Measurements from ENCODE around the gene SLC19A2.
A peak's percentile ranks its signal among the peaks of the same experiment; 100 is the strongest.
"Not testable (repeated sequence)": the region's sequence is repeated elsewhere in the genome, so short reads cannot be mapped to it uniquely, and the experiment has no call there.

SLC19A2 gene

GRCh38 chr1:169485431-169486280 is at the start of gene SLC19A2:
Gene SLC19A2, minus strand, starts transcription at chr1:169485944. Its CDS starts 178 bp downstream, at chr1:169485766.
- peak; percentile 82 to 87 for DNase-seq (ENCODE audit: low spot score in 2 of 2)
- no peaks in the 10 kb centered on the region for H3K9me3 Mint-ChIP-seq
- peak; percentile 95 for ATAC-seq (ENCODE audit: low read depth)
- no peaks in the 10 kb centered on the region for H3K27me3 Mint-ChIP-seq
- H3K36me3 Mint-ChIP-seq = no peaks in the 10 kb centered on the region
- peaks cover 29% of the 10 kb centered on the region for H3K4me1 Mint-ChIP-seq
- peak within 1 kb of the TSS; percentile 90 for H3K27ac Mint-ChIP-seq
- H3K4me3 Mint-ChIP-seq = peak within 1 kb of the TSS; percentile 91

- Mint-ChIP-seq H3K27me3 (peaks cover 4% of the 10 kb centered on the region), H3K4me3 (no peak overlapping the region), H3K4me1 (peaks cover 6% of the 10 kb centered on the region), H3K27ac (no peak overlapping the region), H3K36me3 (no peaks in the 10 kb centered on the region), H3K9me3 (peaks cover 2% of the 10 kb centered on the region)
- DNase-seq (ENCODE audit: low spot score in 2 of 2) (no peak), ATAC-seq (ENCODE audit: low read depth) (no peak)
Observed at GRCh38 chr1:169534653-169535052, 48.9 kb upstream of the SLC19A2 start.

GRCh38 chr1:169533528-169534190 is 47.9 kb upstream of the SLC19A2 start:
- not testable (repeated sequence) for H3K27ac Mint-ChIP-seq; DNase-seq (ENCODE audit: low spot score in 2 of 2); H3K4me1 Mint-ChIP-seq; H3K9me3 Mint-ChIP-seq; ATAC-seq (ENCODE audit: low read depth); H3K36me3 Mint-ChIP-seq; H3K27me3 Mint-ChIP-seq
- peak overlapping the region; percentile 15 for H3K4me3 Mint-ChIP-seq

- peaks cover 6% of the 10 kb centered on the region for H3K4me1 Mint-ChIP-seq
- H3K27me3 Mint-ChIP-seq = peaks cover 4% of the 10 kb centered on the region
- no peak overlapping the region for H3K4me3 Mint-ChIP-seq
- peaks cover 2% of the 10 kb centered on the region for H3K9me3 Mint-ChIP-seq
- ATAC-seq (ENCODE audit: low read depth) (no peak), DNase-seq (ENCODE audit: low spot score in 2 of 2) (no peak)
- H3K36me3 Mint-ChIP-seq = no peaks in the 10 kb centered on the region
- no peak overlapping the region for H3K27ac Mint-ChIP-seq
Observed at GRCh38 chr1:169530448-169530847, 44.7 kb upstream of the SLC19A2 start.

GRCh38 chr1:169529068-169529642 is 43.4 kb upstream of the SLC19A2 start:
- ATAC-seq (ENCODE audit: low read depth) = no peak
- Mint-ChIP-seq H3K27me3 (peaks cover 2% of the 10 kb centered on the region), H3K27ac (no peak overlapping the region), H3K36me3 (no peaks in the 10 kb centered on the region), H3K4me3 (no peak overlapping the region), H3K4me1 (peaks cover 6% of the 10 kb centered on the region), H3K9me3 (peaks cover 2% of the 10 kb centered on the region)
- no peak for DNase-seq (ENCODE audit: low spot score in 2 of 2)

GRCh38 chr1:169528215-169529067 is 42.7 kb upstream of the SLC19A2 start:
- DNase-seq (ENCODE audit: low spot score in 2 of 2) (no peak), ATAC-seq (ENCODE audit: low read depth) (no peak)
- Mint-ChIP-seq H3K27me3 (peaks cover 2% of the 10 kb centered on the region), H3K4me1 (peaks cover 1% of the 10 kb centered on the region), H3K4me3 (no peak overlapping the region), H3K9me3 (peaks cover 2% of the 10 kb centered on the region), H3K27ac (no peak overlapping the region), H3K36me3 (no peaks in the 10 kb centered on the region)

GRCh38 chr1:169527451-169528214 is 41.9 kb upstream of the SLC19A2 start:
- H3K4me3 Mint-ChIP-seq = no peak overlapping the region
- H3K36me3 Mint-ChIP-seq = no peaks in the 10 kb centered on the region
- ATAC-seq (ENCODE audit: low read depth) (no peak), DNase-seq (ENCODE audit: low spot score in 2 of 2) (no peak)
- H3K4me1 Mint-ChIP-seq = no peaks in the 10 kb centered on the region
- H3K27me3 Mint-ChIP-seq = peaks cover 2% of the 10 kb centered on the region
- H3K27ac Mint-ChIP-seq = no peak overlapping the region
- H3K9me3 Mint-ChIP-seq = peaks cover 2% of the 10 kb centered on the region

GRCh38 chr1:169527001-169527400 is 41.3 kb upstream of the SLC19A2 start:
- Mint-ChIP-seq H3K9me3 (no peaks in the 10 kb centered on the region), H3K4me3 (no peak overlapping the region), H3K27me3 (no peaks in the 10 kb centered on the region), H3K27ac (no peak overlapping the region), H3K4me1 (no peaks in the 10 kb centered on the region), H3K36me3 (no peaks in the 10 kb centered on the region)
- no peak for DNase-seq (ENCODE audit: low spot score in 2 of 2)
- ATAC-seq (ENCODE audit: low read depth) = no peak

- no peak for ATAC-seq (ENCODE audit: low read depth)
- Mint-ChIP-seq H3K4me1 (no peaks in the 10 kb centered on the region), H3K27ac (no peak overlapping the region), H3K36me3 (no peaks in the 10 kb centered on the region), H3K27me3 (no peaks in the 10 kb centered on the region), H3K4me3 (no peak overlapping the region), H3K9me3 (no peaks in the 10 kb centered on the region)
- no peak for DNase-seq (ENCODE audit: low spot score in 2 of 2)
Observed at GRCh38 chr1:169526120-169526832, 40.5 kb upstream of the SLC19A2 start.

- H3K9me3 Mint-ChIP-seq = no peaks in the 10 kb centered on the region
- H3K27ac Mint-ChIP-seq = no peak overlapping the region
- H3K4me1 Mint-ChIP-seq = no peaks in the 10 kb centered on the region
Observed at GRCh38 chr1:169525391-169525790, 39.6 kb upstream of the SLC19A2 start.

GRCh38 chr1:169523904-169524303 is 38.2 kb upstream of the SLC19A2 start:
- Mint-ChIP-seq H3K36me3 (no peaks in the 10 kb centered on the region), H3K9me3 (no peaks in the 10 kb centered on the region), H3K4me3 (no peak overlapping the region), H3K27me3 (no peaks in the 10 kb centered on the region), H3K4me1 (no peaks in the 10 kb centered on the region), H3K27ac (no peak overlapping the region)
- ATAC-seq (ENCODE audit: low read depth) (no peak), DNase-seq (ENCODE audit: low spot score in 2 of 2) (no peak)

More at GRCh38 chr1:169525391-169525790, 39.6 kb upstream of the SLC19A2 start:
- Mint-ChIP-seq H3K4me3 (no peak overlapping the region), H3K27me3 (no peaks in the 10 kb centered on the region), H3K36me3 (no peaks in the 10 kb centered on the region)
- DNase-seq (ENCODE audit: low spot score in 2 of 2) (no peak), ATAC-seq (ENCODE audit: low read depth) (no peak)

GRCh38 chr1:169521226-169521625 is 35.5 kb upstream of the SLC19A2 start:
- H3K4me1 Mint-ChIP-seq = no peaks in the 10 kb centered on the region
- ATAC-seq (ENCODE audit: low read depth) (no peak), DNase-seq (ENCODE audit: low spot score in 2 of 2) (no peak)
- H3K36me3 Mint-ChIP-seq = no peaks in the 10 kb centered on the region
- no peak overlapping the region for H3K4me3 Mint-ChIP-seq
- no peak overlapping the region for H3K27ac Mint-ChIP-seq
- no peaks in the 10 kb centered on the region for H3K9me3 Mint-ChIP-seq
- no peaks in the 10 kb centered on the region for H3K27me3 Mint-ChIP-seq
